ENCODE results near the gene ATP10B. TPM values are rescaled to one million over a fixed set of nuclear protein-coding genes. Genes with fewer than 3 reads are reported as not detected.

Gene ATP10B
- total RNA-seq, 1 donor from 2014 or later: not detected

- H3K27ac Mint-ChIP-seq (ENCODE audit: unreplicated experiment): no peak overlapping the region
- H3K9me3 Mint-ChIP-seq (ENCODE audit: low read depth): no peaks in the 10 kb centered on the region
Measured at GRCh38 chr5:160805376-160805775, 46.6 kb downstream of the ATP10B start.

GRCh38 chr5:160802592-160802991, 49.4 kb downstream of the ATP10B start:
- DNase-seq (ENCODE audit: low spot score): no peak
- no peaks in the 10 kb centered on the region for H3K4me1 Mint-ChIP-seq (ENCODE audit: low read depth)
- no peak overlapping the region for H3K4me3 Mint-ChIP-seq (ENCODE audit: unreplicated experiment)
- no peak overlapping the region for H3K27ac Mint-ChIP-seq (ENCODE audit: unreplicated experiment)
- H3K9me3 Mint-ChIP-seq (ENCODE audit: low read depth): no peaks in the 10 kb centered on the region
- no peaks in the 10 kb centered on the region for H3K27me3 Mint-ChIP-seq (ENCODE audit: low read depth)
- TF ChIP-seq CTCF (IDR thresholded peaks at IDR 0.05): no peak
- H3K36me3 Mint-ChIP-seq (ENCODE audit: low read depth): no peaks in the 10 kb centered on the region

More at GRCh38 chr5:160805376-160805775, 46.6 kb downstream of the ATP10B start:
- H3K27me3 Mint-ChIP-seq (ENCODE audit: low read depth): no peaks in the 10 kb centered on the region
- H3K4me1 Mint-ChIP-seq (ENCODE audit: low read depth): no peaks in the 10 kb centered on the region
- no peak for TF ChIP-seq CTCF (IDR thresholded peaks at IDR 0.05)
- no peak for DNase-seq (ENCODE audit: low spot score)
- H3K36me3 Mint-ChIP-seq (ENCODE audit: low read depth): no peaks in the 10 kb centered on the region
- no peak overlapping the region for H3K4me3 Mint-ChIP-seq (ENCODE audit: unreplicated experiment)

- Mint-ChIP-seq H3K4me1 (ENCODE audit: low read depth) (no peaks in the 10 kb centered on the region), H3K27ac (ENCODE audit: unreplicated experiment) (no peak overlapping the region), H3K9me3 (ENCODE audit: low read depth) (no peaks in the 10 kb centered on the region), H3K4me3 (ENCODE audit: unreplicated experiment) (no peak overlapping the region), H3K27me3 (ENCODE audit: low read depth) (no peaks in the 10 kb centered on the region), H3K36me3 (ENCODE audit: low read depth) (no peaks in the 10 kb centered on the region)
- DNase-seq (ENCODE audit: low spot score): no peak
- no peak for TF ChIP-seq CTCF (IDR thresholded peaks at IDR 0.05)
Measured at GRCh38 chr5:160800375-160801275, 51.4 kb downstream of the ATP10B start.

- no peak overlapping the region for H3K4me3 Mint-ChIP-seq (ENCODE audit: unreplicated experiment)
- H3K27ac Mint-ChIP-seq (ENCODE audit: unreplicated experiment): no peak overlapping the region
Measured at GRCh38 chr5:160799184-160799583, 52.8 kb downstream of the ATP10B start.

GRCh38 chr5:160797020-160797419, 55.0 kb downstream of the ATP10B start:
- Mint-ChIP-seq H3K27ac (ENCODE audit: unreplicated experiment) (no peak overlapping the region), H3K4me3 (ENCODE audit: unreplicated experiment) (no peak overlapping the region), H3K27me3 (ENCODE audit: low read depth) (no peaks in the 10 kb centered on the region), H3K36me3 (ENCODE audit: low read depth) (no peaks in the 10 kb centered on the region), H3K4me1 (ENCODE audit: low read depth) (no peaks in the 10 kb centered on the region), H3K9me3 (ENCODE audit: low read depth) (no peaks in the 10 kb centered on the region)
- no peak for TF ChIP-seq CTCF (IDR thresholded peaks at IDR 0.05)
- DNase-seq (ENCODE audit: low spot score): no peak

More at GRCh38 chr5:160799184-160799583, 52.8 kb downstream of the ATP10B start:
- no peaks in the 10 kb centered on the region for H3K9me3 Mint-ChIP-seq (ENCODE audit: low read depth)
- H3K36me3 Mint-ChIP-seq (ENCODE audit: low read depth): no peaks in the 10 kb centered on the region
- no peak for DNase-seq (ENCODE audit: low spot score)
- H3K27me3 Mint-ChIP-seq (ENCODE audit: low read depth): no peaks in the 10 kb centered on the region
- no peaks in the 10 kb centered on the region for H3K4me1 Mint-ChIP-seq (ENCODE audit: low read depth)
- TF ChIP-seq CTCF (IDR thresholded peaks at IDR 0.05): no peak

Data from chondrocyte (in vitro differentiated cells).